ENCODE measurements around the gene KCTD8.

The KCTD8 gene

GRCh38 chr4:44368413-44369167 is 80.0 kb downstream of the KCTD8 start:
- DNase-seq, result no peak
- Histone ChIP-seq H3K4me3 (no peak overlapping the region), H3K9me3 (no peaks in the 10 kb centered on the region), H3K36me3 (no peaks in the 10 kb centered on the region), H3K27ac (no peak overlapping the region), H3K27me3 (no peaks in the 10 kb centered on the region), H3K4me1 (no peaks in the 10 kb centered on the region)
- intact Hi-C loops (cut with DNase I; ENCODE audit: low total_unique reads), result no loop called here
- no peak for TF ChIP-seq CTCF (IDR thresholded peaks at IDR 0.05)

GRCh38 chr4:44354172-44354571 is 94.4 kb downstream of the KCTD8 start:
- Histone ChIP-seq H3K27me3 (no peaks in the 10 kb centered on the region), H3K4me1 (no peaks in the 10 kb centered on the region), H3K27ac (no peak overlapping the region), H3K36me3 (no peaks in the 10 kb centered on the region), H3K4me3 (no peak overlapping the region), H3K9me3 (no peaks in the 10 kb centered on the region)
- DNase-seq, result no peak
- no peak for TF ChIP-seq CTCF (IDR thresholded peaks at IDR 0.05)
- intact Hi-C loops (cut with DNase I; ENCODE audit: low total_unique reads), result no loop called here

GRCh38 chr4:44351069-44351468 is 97.5 kb downstream of the KCTD8 start:
- no peaks in the 10 kb centered on the region for H3K9me3 ChIP-seq
- intact Hi-C loops (cut with DNase I; ENCODE audit: low total_unique reads), result no loop called here
- H3K27ac ChIP-seq, result no peak overlapping the region
- DNase-seq, result no peak
- no peaks in the 10 kb centered on the region for H3K4me1 ChIP-seq
- no peaks in the 10 kb centered on the region for H3K27me3 ChIP-seq
- H3K4me3 ChIP-seq, result no peak overlapping the region
- H3K36me3 ChIP-seq, result no peaks in the 10 kb centered on the region
- no peak for TF ChIP-seq CTCF (IDR thresholded peaks at IDR 0.05)

- TF ChIP-seq CTCF (IDR thresholded peaks at IDR 0.05), result no peak
- intact Hi-C loops (cut with DNase I; ENCODE audit: low total_unique reads), result no loop called here
- no peak overlapping the region for H3K27ac ChIP-seq
Observed at GRCh38 chr4:44342800-44343199, 105.8 kb downstream of the KCTD8 start.

GRCh38 chr4:44326741-44327140 is 121.9 kb downstream of the KCTD8 start:
- intact Hi-C loops (cut with DNase I; ENCODE audit: low total_unique reads), result no loop called here
- H3K4me3 ChIP-seq, result no peak overlapping the region
- no peaks in the 10 kb centered on the region for H3K36me3 ChIP-seq
- no peaks in the 10 kb centered on the region for H3K4me1 ChIP-seq
- no peaks in the 10 kb centered on the region for H3K27me3 ChIP-seq
- H3K9me3 ChIP-seq, result no peaks in the 10 kb centered on the region
- TF ChIP-seq CTCF (IDR thresholded peaks at IDR 0.05), result no peak
- no peak overlapping the region for H3K27ac ChIP-seq
- DNase-seq, result no peak

More at GRCh38 chr4:44342800-44343199, 105.8 kb downstream of the KCTD8 start:
- Histone ChIP-seq H3K27me3 (no peaks in the 10 kb centered on the region), H3K4me1 (no peaks in the 10 kb centered on the region), H3K36me3 (no peaks in the 10 kb centered on the region), H3K4me3 (no peak overlapping the region), H3K9me3 (no peaks in the 10 kb centered on the region)
- no peak for DNase-seq
